GM21825 (cell line): ENCODE measurements around the gene MYLK2.
A peak's percentile ranks its signal among the peaks of the same experiment; 100 is the strongest.

Source experiments
- ATAC-seq: cut with Tn5 transposase; IDR thresholded peaks from one replicate; pipeline ENCODE4 v1.9.1; 2021; ENCODE audit warnings: mild to moderate bottlenecking, moderate library complexity; ENCODE audit not compliant: unreplicated experiment

MYLK2 gene

DNA sequence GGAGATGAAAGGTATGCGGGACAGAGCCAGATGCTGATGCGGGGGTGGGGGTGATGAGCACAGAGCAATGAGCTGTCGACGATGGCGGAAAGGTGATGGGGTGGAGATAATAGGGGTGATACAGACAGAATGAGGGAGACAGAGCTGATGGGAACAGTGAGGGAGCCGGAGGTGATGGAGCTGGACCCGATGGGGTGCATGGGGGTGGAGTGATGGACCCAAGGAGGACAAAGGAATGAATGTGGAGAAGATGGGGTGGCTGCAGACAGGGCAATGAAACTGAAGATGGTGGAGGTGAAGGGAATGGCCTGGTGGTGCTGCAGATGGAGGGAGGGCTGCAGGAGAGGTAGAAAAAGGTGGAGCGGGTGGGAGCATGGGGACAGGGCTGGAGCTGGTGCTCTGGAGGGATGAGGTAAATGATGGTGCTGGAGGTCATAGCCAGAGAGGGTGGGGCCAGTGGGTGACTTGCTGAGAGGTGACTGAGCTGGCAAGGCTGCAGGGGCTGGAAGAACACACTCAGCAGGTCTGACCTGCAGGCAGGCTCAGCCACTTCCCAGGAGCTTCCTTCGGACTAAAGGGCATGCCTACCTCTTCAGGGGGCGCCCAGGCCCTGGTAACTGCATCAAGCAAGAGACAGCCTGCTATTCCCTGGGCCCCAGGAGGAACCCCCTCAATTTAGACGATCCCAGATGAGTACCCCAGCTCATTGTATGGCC, 32.2 kb downstream of the MYLK2 start:
- ATAC-seq = no peak

DNA sequence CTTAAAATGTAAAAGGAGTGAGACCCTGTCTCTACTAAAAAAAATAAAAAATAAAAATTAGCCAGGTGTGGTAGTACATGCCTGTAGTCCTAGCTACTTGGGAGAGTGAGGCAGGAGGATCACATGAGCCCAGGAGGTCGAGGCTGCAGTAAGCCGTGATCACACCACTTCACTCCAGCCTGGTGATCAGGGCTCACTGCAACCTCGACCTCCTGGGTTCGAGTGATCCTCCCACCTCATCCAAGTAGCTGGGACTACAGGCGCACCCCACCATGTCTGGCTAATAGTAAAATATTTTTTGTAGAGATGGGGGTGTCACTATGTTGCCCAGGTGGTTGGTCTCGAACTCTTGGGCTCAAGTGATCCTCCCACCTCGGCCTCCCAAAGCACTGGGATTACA, 34.3 kb downstream of the MYLK2 start:
- ATAC-seq = no peak

DNA sequence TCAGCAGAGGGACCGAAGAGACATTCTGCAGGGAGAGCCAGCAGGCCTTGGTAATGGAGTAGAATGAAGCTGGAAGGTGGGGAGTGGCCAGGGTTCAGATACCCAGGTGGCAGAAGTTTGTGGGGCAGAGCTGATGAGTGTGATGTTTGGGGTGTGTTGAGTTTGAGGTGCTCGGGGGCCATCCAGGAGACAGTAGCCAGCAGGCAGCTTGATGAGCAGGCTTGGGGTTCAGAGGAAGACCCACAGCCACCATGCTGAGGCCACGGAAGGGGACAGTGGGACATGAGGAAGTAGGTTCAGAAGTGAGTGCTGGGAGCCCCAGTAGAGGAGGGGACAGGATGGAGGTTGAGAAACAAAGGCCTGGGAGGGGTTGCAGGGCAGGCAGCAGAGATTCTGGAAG, 37.4 kb downstream of the MYLK2 start:
- ATAC-seq = no peak

- peak; percentile 62 for ATAC-seq
These were observed 39.0 kb downstream of the MYLK2 start for GRCh38 chr20:31857861-31858759.

DNA sequence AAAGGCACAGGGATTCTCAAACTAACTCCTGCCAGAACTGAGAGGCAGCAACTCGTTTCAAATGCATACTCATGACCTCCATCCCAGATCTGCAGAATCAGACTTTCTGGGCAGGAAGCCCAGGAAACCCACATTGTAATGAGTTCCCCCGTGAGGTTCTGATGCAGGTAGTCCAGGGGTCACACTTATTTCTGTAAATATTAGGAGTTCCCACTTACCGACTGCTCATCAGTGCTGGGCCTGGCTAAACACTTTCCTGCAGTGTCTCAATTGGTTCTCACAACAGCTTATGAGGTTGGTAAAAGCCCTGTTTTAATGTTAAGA, 39.6 kb downstream of the MYLK2 start:
- no peak for ATAC-seq

- ATAC-seq = no peak
These were observed 40.3 kb downstream of the MYLK2 start for GRCh38 chr20:31859266-31859997.

GRCh38 chr20:31859998-31860380, 40.8 kb downstream of the MYLK2 start:
- no peak for ATAC-seq

DNA sequence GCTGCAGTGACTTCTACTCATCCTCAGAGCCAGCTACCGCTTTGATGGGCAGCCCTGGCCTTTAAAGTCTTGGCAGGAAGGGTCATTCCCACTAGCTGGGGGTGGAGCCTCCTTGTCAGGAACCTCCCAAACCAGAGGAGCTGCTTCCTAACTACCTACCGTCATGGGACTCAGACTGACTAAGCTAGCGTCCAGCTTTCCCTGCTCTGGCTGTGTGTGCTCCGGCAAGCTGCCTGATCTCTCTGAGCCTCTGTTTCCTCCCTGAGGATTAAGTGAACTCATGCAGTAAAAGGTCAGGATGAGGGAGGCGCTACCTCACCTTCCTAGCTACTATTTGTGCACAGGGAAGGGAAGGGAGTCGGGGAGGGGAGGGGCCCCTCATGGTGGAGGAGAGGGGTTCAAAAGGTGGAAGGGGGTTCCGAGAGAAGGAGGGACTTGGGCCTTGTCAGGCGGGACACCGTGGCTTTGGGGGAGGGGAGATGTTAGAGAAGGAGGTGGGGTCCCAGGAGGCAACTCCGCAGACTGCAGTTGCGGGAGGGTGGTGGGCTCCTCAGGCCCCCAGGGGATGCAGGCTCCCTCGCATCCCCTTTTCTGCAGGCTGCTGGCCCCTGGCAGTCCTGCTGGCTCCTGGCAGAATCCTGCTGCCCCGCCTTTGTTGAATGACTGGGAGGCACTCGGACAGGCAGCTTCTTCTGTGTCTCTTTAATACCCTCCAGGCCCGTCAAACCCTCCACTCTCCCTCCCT, 41.4 kb downstream of the MYLK2 start:
- ATAC-seq = no peak

DNA sequence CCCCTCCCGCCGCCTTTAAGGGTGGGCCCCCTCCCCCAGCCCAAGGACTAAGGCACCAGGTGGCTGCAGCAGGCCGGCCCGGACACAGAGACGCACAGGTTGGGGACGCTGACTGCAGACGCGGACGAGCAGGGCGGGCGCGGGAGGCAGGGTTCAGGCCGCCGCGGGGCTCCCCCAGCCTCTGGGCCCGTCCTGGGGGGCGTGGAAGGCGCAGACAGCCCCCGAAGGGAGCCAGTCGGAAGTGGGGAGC, 41.9 kb downstream of the MYLK2 start:
- no peak for ATAC-seq

GRCh38 chr20:31861385-31862156, 42.4 kb downstream of the MYLK2 start:
- no peak for ATAC-seq

- no peak for ATAC-seq
These were observed 43.0 kb downstream of the MYLK2 start for GRCh38 chr20:31862157-31862470.

DNA sequence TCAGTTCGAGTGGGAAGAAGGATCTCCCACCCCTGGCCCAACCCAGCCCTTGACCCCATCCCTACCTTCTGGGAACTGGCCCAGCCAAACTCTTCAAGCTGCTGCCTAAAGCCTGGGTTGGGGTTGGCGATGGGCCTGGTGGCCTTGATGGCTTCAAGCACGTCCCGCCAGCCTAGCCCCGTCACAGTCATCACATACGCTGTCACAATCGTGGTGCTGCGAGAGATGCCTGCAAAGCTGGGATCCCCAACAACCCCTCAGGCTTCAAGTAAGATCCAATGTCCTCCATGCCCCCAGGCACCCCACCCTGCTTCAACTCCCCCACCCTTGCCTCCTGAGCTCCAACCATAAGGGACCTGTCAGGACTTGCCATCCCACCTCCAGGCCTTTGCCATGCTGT, 43.4 kb downstream of the MYLK2 start:
- no peak for ATAC-seq

DNA sequence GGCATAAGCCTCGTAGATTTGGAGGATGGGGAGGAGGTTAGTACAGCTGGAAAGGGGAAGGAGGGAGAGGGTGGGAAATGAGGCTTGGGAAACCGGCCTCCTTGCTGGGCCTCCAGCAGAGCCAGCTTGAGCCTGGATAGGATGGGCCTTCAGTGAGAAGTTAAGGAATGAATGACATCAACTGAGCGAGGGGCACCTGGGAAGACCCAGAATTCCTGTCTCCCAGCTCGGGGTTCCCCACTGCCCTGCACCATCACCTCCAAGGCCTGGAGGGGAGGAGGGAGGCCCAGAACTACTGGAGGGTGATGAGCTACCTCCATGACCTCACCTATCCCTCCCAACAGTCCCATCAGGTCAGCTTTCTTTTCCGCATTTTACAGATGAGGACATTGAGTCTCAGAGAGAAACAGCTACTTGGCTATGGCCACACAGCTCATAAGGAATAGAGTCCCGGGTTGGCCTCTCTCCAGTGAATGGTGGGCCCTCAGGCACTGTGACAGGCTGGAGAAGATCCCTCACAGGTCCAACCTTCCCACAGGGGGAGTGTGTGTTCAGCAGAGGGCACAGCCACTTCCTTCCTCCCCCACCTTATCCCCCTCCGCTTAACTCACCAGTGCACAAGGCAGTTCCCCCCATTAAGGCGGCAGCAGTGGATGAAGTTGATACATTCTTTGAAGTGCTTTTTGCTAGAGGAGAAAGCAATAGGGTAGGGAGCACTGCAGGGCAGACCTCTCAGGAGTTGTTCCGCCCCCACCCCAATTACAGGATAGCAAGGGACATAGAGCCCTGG, 44.3 kb downstream of the MYLK2 start:
- ATAC-seq = no peak

DNA sequence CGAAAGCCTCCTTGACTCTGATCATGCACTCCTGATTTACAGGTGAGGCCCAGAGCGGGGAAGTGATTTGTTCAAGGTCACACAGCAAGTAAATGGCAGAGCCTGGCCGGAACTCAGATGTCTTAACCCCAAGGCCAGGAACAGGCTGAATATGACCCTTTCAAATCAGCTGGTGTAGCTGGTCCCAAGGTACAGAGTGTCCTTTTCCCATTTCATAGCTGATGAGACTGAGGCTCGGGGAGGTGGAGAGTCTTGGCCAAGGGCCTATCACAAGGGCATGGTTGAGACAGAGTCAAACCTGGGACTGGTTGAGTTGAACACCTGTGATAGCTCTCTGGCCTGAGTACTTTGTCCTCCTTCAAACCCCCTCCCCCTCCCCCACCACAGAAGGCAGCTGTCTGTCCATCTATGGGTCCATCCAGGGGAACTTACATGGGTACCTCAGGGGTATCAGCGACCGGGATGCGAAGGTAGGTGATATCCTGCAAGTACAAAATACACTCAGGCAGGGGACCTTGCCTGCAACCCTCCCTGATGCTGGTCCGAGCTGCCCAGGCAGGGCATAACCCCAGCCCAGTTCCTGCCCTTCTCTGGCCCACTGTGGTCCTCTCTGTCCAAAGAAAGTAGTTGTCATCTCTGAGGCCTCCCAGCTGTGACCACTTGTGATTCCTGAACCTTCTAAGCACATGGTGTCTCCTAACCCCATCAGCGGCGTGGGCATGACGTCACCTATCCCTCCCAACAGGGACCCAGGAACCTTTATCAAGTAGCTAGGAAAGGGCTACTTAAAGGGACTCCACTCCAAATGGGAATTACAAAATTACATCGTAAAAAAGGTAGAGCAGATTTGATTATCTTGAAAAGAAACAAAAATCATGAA, 45.6 kb downstream of the MYLK2 start:
- no peak for ATAC-seq

DNA sequence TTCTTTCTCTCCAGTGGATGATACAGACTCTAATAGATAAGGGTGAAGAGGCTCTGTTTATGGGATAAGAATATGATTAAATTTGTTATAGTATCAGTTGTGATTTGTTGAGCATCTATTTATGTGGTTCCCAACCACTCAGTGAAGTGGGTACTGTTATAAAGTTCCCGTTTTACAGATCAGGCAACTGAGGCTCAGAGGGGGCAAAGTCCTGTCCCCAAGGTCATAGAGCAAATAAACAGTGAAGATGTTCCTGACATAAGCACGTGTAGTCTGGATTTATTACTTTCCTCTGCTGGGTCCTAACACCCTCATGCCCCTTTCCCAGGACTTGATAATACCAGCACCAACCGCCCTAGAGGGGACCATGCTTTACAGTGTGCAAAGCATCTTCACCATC, 47.1 kb downstream of the MYLK2 start:
- no peak for ATAC-seq

DNA sequence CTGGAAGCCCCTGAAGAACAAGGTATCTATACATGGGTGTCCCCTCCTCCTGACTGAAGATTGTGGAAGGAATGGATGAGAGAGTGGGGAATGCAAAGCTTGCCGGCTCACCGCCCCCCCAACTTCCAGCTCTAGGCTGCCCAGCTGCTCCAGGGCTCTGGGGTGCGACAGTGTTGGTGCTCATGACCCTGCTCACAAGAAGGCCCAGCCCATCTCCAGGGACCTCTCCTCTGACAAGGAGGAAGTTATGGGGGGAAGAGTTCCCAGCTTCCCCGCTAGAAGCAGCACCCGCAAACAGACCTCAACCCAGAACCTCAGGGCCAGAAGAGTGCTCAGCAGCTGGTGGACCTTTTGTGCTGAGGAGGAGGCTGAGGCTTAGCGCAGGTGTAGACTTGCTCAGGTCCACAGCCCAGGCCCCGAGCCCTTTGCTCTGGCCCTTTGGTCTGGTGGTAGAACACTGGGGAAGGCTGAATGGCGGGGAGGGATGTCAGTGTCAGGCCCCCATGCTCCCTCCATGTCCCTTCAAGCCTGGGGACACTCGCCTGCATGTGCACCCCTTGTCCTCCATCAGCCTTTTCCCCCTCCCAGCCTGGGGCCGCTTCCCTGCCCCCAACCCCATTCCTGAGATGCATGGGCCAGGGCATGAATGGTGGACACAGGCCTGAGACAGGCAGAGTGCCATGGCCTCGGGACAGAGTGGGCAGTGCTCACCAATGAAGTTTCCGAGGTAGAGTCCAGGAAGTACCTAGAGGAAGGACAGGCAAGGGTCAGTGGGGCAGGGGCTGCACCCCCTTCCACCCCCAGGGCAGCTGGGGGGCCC, 49.9 kb downstream of the MYLK2 start:
- no peak for ATAC-seq

DNA sequence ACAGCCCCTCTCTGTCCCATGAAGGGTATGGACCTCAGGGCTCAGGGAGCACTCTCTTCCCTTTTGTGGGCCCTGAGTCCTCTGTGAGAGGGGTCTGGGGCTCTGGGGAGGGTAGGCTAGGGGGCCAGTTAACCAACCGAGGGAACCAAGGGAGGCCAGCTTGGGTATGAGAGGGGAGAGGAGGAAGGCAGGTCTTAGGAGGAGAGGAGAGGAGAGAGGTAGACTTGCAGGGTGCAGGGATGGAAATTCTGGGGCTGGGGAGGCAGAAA, 50.5 kb downstream of the MYLK2 start:
- ATAC-seq = no peak

- no peak for ATAC-seq
These were observed 51.0 kb downstream of the MYLK2 start, which contains the start of the genes DUSP15 and TTLL9 for GRCh38 chr20:31869942-31870725. DUSP15 (minus strand) TSS chr20:31870527; CDS start chr20:31870337, 190 bp downstream. TTLL9 (plus strand) TSS chr20:31870634; CDS start chr20:31871127, 493 bp downstream.
